Spleen (tissue), 11 donors: ENCODE results near the gene ADAMTSL1. TPM values are rescaled to one million over a fixed set of nuclear protein-coding genes. Genes with fewer than 3 reads are reported as not detected.

Source experiments
- DNase-seq: peaks from one replicate; pipeline ENCODE4 v3.0.0-alpha.2; 2020
- H3K27ac ChIP-seq, 8 donors: fragments of 200-600 bp; sonication (generic) in 7 of 8; 1 replicate in 4 of 8; 2 replicates in 4 of 8; pipeline versions ENCODE4 v1.5.0 to v1.8.0; 2016 to 2021; ENCODE audit warnings: inconsistent platforms in 4 of 8, mild to moderate bottlenecking in 4 of 8, moderate library complexity in 1 of 8
- H3K27me3 ChIP-seq, 7 donors: fragments of 200-600 bp; sonication (generic) in 6 of 7; replicated peaks in 1 of 7; 1 replicate in 4 of 7; 2 replicates in 3 of 7; pipeline versions ENCODE4 v1.5.0 to v1.8.0; 2016 to 2021; ENCODE audit warnings: inconsistent platforms in 3 of 7, mild to moderate bottlenecking in 1 of 7
- H3K36me3 ChIP-seq, 6 donors: fragments of 200-600 bp; sonication (generic) in 5 of 6; 1 replicate in 4 of 6; 2 replicates in 2 of 6; pipeline versions ENCODE4 v1.5.0 to v1.8.0; 2016 to 2021; ENCODE audit warnings: inconsistent platforms in 2 of 6
- H3K4me1 ChIP-seq, 6 donors: fragments of 200-600 bp; sonication (generic) in 5 of 6; 1 replicate in 3 of 6; 2 replicates in 3 of 6; pipeline versions ENCODE4 v1.5.0 to v1.8.0; 2016 to 2021; ENCODE audit warnings: inconsistent platforms in 3 of 6
- H3K4me3 ChIP-seq, 8 donors: fragments of 200-600 bp; sonication (generic) in 7 of 8; 1 replicate in 4 of 8; 2 replicates in 4 of 8; pipeline versions ENCODE4 v1.5.0 to v1.8.0; 2016 to 2021; ENCODE audit warnings: inconsistent platforms in 4 of 8, mild to moderate bottlenecking in 4 of 8, moderate library complexity in 2 of 8
- H3K9me3 ChIP-seq, 8 donors: fragments of 200-600 bp; sonication (generic) in 7 of 8; 1 replicate in 4 of 8; 2 replicates in 4 of 8; pipeline versions ENCODE4 v1.5.0 to v1.8.0; 2016 to 2021; ENCODE audit warnings: inconsistent platforms in 4 of 8
- POLR2A ChIP-seq, 3 donors: fragments of 450-650 bp; IDR thresholded peaks; one replicate each; pipeline ENCODE4 v1.5.1; 2017; ENCODE audit warnings: antibody characterized with exemption in 3 of 3, mild to moderate bottlenecking in 1 of 3
- POLR2AphosphoS5 ChIP-seq, 3 donors: sonication (generic); formaldehyde crosslinking; IDR thresholded peaks; one replicate each; pipeline ENCODE4 v1.5.1; 2017; ENCODE audit warnings: antibody characterized with exemption in 3 of 3
- WGBS, 5 donors: extraction: QIAGEN DNeasy Blood & Tissue Kit in 3 of 5; methylation state at CpG; one replicate each; pipeline versions ENCODE4 v1.1.5 to v1.1.7; 2013 to 2018; 5-methylcytosine and 5-hydroxymethylcytosine counted together
- intact Hi-C: fragments of 100-400 bp; cut with DNase I; formaldehyde crosslinking; loops from one replicate; pipeline ENCODE4 v1.15.0; 2023; ENCODE audit warnings: low total_unique reads
- polyA plus RNA-seq, 3 donors: library from polyadenylated mRNA; stranded (reverse); fragments of 200-250 nt; gene quantifications; one replicate each; pipeline ENCODE4 v1.2.1, GENCODE V29; 2013
- total RNA-seq, 7 donors: library from RNA; depleted of rRNA in 3 of 7; stranded (reverse); fragments of >200 nt in 3 of 7; fragmentation: NEBNext Ultra II Directional in 4 of 7; extraction: Animal tissue kit (Norgen Biotek cat#: 25700) in 4 of 7; gene quantifications; one replicate each; pipeline versions ENCODE4 v1.1.0 to v1.2.1, GENCODE V29; 2016 to 2021
- TF ChIP-seq, protein P1 (sequence below), 11 experiments: fragments of 200-600 bp in 7 of 11; fragments of 450-650 bp in 4 of 11; sonication (generic) in 4 of 11; IDR thresholded peaks in 8 of 11; conservative IDR thresholded peaks in 3 of 11; 1 replicate in 7 of 11; 2 replicates in 4 of 11; pipeline versions ENCODE4 v1.4.0 to v1.8.0; 2016 to 2021; ENCODE audit warnings: antibody characterized with exemption in 11 of 11, inconsistent platforms in 4 of 11, mild to moderate bottlenecking in 1 of 11
- donor health status: healthy with polysubstance abuse.
- donor health status: DM: no; HTN: no; CAD: no; lungs with moderate emphysema.
- donor health status: DM: no; HTN: no; CAD: no.
- donor health status: Bipolar disorder and iron deficiency.
- donor health status: healthy.
- donor health status: DM: no; HTN: no; CAD: no.
- donor health status: DM: yes; HTN: yes; CAD: no.

ADAMTSL1 gene
- total and polyA plus RNA-seq, 10 donors, result 0.35 to 5.3 (median 2.2) TPM

GRCh38 chr9:18720691-18721090, 246.7 kb downstream of the ADAMTSL1 start:
- Histone ChIP-seq H3K4me1 (no peaks in the 10 kb centered on the region), H3K27ac (no peak overlapping the region), H3K27me3 (no peaks in the 10 kb centered on the region), H3K36me3 (no peaks in the 10 kb centered on the region), H3K9me3 (no peaks in the 10 kb centered on the region), H3K4me3 (no peak overlapping the region)
- no peak for DNase-seq
- intact Hi-C loops, result no loop called here
- TF ChIP-seq POLR2A (IDR thresholded peaks at IDR 0.05), result no peak
- TF ChIP-seq, protein P1, sequence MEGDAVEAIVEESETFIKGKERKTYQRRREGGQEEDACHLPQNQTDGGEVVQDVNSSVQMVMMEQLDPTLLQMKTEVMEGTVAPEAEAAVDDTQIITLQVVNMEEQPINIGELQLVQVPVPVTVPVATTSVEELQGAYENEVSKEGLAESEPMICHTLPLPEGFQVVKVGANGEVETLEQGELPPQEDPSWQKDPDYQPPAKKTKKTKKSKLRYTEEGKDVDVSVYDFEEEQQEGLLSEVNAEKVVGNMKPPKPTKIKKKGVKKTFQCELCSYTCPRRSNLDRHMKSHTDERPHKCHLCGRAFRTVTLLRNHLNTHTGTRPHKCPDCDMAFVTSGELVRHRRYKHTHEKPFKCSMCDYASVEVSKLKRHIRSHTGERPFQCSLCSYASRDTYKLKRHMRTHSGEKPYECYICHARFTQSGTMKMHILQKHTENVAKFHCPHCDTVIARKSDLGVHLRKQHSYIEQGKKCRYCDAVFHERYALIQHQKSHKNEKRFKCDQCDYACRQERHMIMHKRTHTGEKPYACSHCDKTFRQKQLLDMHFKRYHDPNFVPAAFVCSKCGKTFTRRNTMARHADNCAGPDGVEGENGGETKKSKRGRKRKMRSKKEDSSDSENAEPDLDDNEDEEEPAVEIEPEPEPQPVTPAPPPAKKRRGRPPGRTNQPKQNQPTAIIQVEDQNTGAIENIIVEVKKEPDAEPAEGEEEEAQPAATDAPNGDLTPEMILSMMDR (IDR thresholded peaks at IDR 0.05 in 8 of 11, conservative IDR thresholded peaks at IDR 0.05 in 3 of 11), result no peak
- no peak for TF ChIP-seq POLR2AphosphoS5 (IDR thresholded peaks at IDR 0.05)
- 90 to 95% (median 93%) methylated on average over 5 of the region's 5 CpGs for WGBS, 5 donors

DNA sequence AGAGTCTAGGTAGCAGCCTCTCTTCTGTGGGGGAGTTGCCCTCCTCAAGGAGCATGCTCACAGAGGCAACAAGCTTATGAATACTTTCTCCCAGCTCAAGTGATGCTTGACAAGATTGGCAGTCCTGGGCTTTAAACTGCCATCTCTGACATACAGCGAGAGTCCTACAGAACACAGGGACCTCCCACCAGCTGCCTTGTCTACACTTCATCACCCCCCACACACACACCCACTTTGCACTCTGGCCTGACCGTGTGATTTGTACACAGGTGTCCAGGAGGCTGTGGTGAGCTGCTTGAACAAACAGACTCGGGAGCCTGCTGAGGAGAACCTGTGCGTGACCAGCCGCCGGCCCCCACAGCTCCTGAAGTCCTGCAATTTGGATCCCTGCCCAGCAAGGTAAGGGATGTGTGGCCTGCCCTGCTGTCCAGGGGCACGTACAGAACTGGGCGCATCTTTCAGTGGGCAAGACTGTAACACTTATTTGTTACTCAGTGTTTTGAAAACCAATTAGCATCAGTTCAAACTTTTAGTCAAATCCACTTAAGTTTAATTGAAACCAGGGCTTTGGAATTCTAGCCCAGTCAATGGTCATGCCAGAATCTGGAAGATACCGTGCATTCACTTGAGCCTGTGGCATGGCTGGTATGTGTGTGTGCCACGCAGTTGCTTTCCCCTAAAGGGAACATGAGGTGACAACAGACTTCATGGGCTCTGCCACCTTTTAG, 247.5 kb downstream of the ADAMTSL1 start:
- Histone ChIP-seq H3K36me3 (no peaks in the 10 kb centered on the region), H3K27me3 (no peaks in the 10 kb centered on the region), H3K27ac (no peak overlapping the region), H3K4me1 (no peaks in the 10 kb centered on the region), H3K4me3 (no peak overlapping the region), H3K9me3 (no peaks in the 10 kb centered on the region)
- intact Hi-C loops, result no loop called here
- TF ChIP-seq POLR2A (IDR thresholded peaks at IDR 0.05) (no peak), POLR2AphosphoS5 (IDR thresholded peaks at IDR 0.05) (no peak)
- WGBS, 5 donors, result 86 to 93% (median 91%) methylated on average over 10 of the region's 10 CpGs
- no peak for DNase-seq

DNA sequence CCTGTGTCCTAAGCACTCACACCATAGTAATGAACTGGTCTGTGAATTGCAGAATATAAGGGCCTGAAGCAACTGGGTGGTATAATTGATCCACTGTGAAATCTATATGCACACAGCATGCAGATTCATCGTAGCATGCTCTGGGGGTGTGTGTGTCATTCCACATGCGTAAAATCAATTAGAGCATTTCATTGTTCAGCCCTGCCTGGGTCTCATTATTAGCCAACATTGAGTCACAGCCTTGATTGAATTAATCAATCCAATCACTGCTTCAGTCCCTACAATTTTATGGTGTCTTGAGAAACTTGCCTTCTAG, 248.0 kb downstream of the ADAMTSL1 start:
- no peaks in the 10 kb centered on the region for H3K27me3 ChIP-seq
- no peaks in the 10 kb centered on the region for H3K36me3 ChIP-seq
- H3K27ac ChIP-seq, result no peak overlapping the region
- H3K9me3 ChIP-seq, result no peaks in the 10 kb centered on the region
- TF ChIP-seq POLR2A (IDR thresholded peaks at IDR 0.05) (no peak), POLR2AphosphoS5 (IDR thresholded peaks at IDR 0.05) (no peak)
- TF ChIP-seq, protein P1 (IDR thresholded peaks at IDR 0.05 in 8 of 11, conservative IDR thresholded peaks at IDR 0.05 in 3 of 11), result no peak
- no peaks in the 10 kb centered on the region for H3K4me1 ChIP-seq
- no peak overlapping the region for H3K4me3 ChIP-seq
- intact Hi-C loops, result no loop called here
- 89 to 100% (median 94%) methylated on average over 2 of the region's 2 CpGs for WGBS, 5 donors
- no peak for DNase-seq

GRCh38 chr9:18722882-18723281, 248.9 kb downstream of the ADAMTSL1 start:
- Histone ChIP-seq H3K36me3 (no peaks in the 10 kb centered on the region), H3K9me3 (no peaks in the 10 kb centered on the region), H3K27me3 (no peaks in the 10 kb centered on the region), H3K27ac (no peak overlapping the region), H3K4me1 (no peaks in the 10 kb centered on the region), H3K4me3 (no peak overlapping the region)
- intact Hi-C loops, result no loop called here
- TF ChIP-seq POLR2AphosphoS5 (IDR thresholded peaks at IDR 0.05) (no peak), POLR2A (IDR thresholded peaks at IDR 0.05) (no peak)
- TF ChIP-seq, protein P1 (IDR thresholded peaks at IDR 0.05 in 8 of 11, conservative IDR thresholded peaks at IDR 0.05 in 3 of 11), result no peak
- 81 to 92% (median 85%) methylated on average over 6 of the region's 6 CpGs for WGBS, 5 donors
- no peak for DNase-seq
